ENCODE data around the gene TCP11L1. TPM values are rescaled to one million over a fixed set of nuclear protein-coding genes. Genes with fewer than 3 reads are reported as not detected.

TCP11L1 gene
- total and polyA plus RNA-seq, 2 of the 8 experiments (the other 6 are each of a cell fraction or from before 2014, with no cell fraction given) = 10.9 to 23.1 TPM

GRCh38 chr11:33021937-33022336, 17.4 kb upstream of the TCP11L1 start:
- H3K4me3 ChIP-seq (ENCODE audit: extremely low read depth in 1 of 4, insufficient read depth in 2 of 4, low read depth in 3 of 4, low read length in 4 of 4) = no peak overlapping the region
- no peak overlapping the region for H3K18ac ChIP-seq (ENCODE audit: extremely low read depth, low read length)
- no peaks in the 10 kb centered on the region for H4K20me1 ChIP-seq (replicated peaks in 1 of 2; ENCODE audit: control insufficient read depth in 1 of 2, insufficient read depth in 2 of 2, low read length in 2 of 2)
- H4K5ac ChIP-seq (ENCODE audit: insufficient read length, low read depth, low read length) = no peak overlapping the region
- no peak overlapping the region for H4K8ac ChIP-seq (ENCODE audit: extremely low read depth, insufficient read depth, low read length)
- H3K27ac ChIP-seq (ENCODE audit: low read depth, low read length) = no peak overlapping the region
- H3K79me2 ChIP-seq (ENCODE audit: control insufficient read depth in 1 of 2, insufficient read depth in 2 of 2, low read length in 2 of 2) = no peaks in the 10 kb centered on the region
- H2BK120ac ChIP-seq (replicated peaks; ENCODE audit: low read depth, low read length) = no peak overlapping the region
- H2BK5ac ChIP-seq (ENCODE audit: low read depth, low read length) = no peak overlapping the region
- POLR2A ChIA-PET (ENCODE audit: partially characterized antibody) = no interaction called here
- no peak overlapping the region for H2BK20ac ChIP-seq (ENCODE audit: low read length)
- no peaks in the 10 kb centered on the region for H3K23me2 ChIP-seq (ENCODE audit: low read depth, low read length)
- CTCF ChIA-PET (ENCODE audit: partially characterized antibody) = interaction anchor here (0.9 to 2.0 kb wide), 2 partner anchors 13 to 43 kb away, joined by 3 to 8 read pairs; no protein-coding TSS in a partner anchor
- H3K79me1 ChIP-seq (ENCODE audit: low read depth, low read length) = no peaks in the 10 kb centered on the region
- H3K27me3 ChIP-seq (replicated peaks in 1 of 4; ENCODE audit: control insufficient read depth in 3 of 4, extremely low read depth in 1 of 4, insufficient read depth in 3 of 4, low read length in 3 of 4) = peaks cover 0 to under 1% (median under 1%) of the 10 kb centered on the region in 4 experiments; a peak in 2 of 7 replicates
- DNase-seq (ENCODE audit: low read depth in 1 of 2, low spot score in 2 of 2) (no peak), FAIRE-seq (no peak)
- no peak overlapping the region for H4K91ac ChIP-seq (replicated peaks; ENCODE audit: insufficient read length, low read length)
- no peak overlapping the region for H3K23ac ChIP-seq (ENCODE audit: insufficient read length)
- H2AK5ac ChIP-seq (ENCODE audit: low read depth, low read length) = no peak overlapping the region
- H3K56ac ChIP-seq (replicated peaks; ENCODE audit: insufficient read length, low read depth, low read length) = no peak overlapping the region
- H3K4ac ChIP-seq (replicated peaks; ENCODE audit: insufficient read length, low read depth, low read length) = no peak overlapping the region
- no peak overlapping the region for H2BK12ac ChIP-seq (ENCODE audit: low read depth, low read length)
- no peak overlapping the region for H3K9ac ChIP-seq (replicated peaks in 1 of 4; ENCODE audit: extremely low read depth in 1 of 4, low read depth in 3 of 4, low read length in 3 of 4)
- no peak overlapping the region for H3K14ac ChIP-seq (ENCODE audit: insufficient read length)
- H3K36me3 ChIP-seq (ENCODE audit: control insufficient read depth in 2 of 4, insufficient read depth in 4 of 4, low read length in 3 of 4) = no peaks in the 10 kb centered on the region
- H3K9me3 ChIP-seq (ENCODE audit: insufficient read depth in 2 of 2, low read depth in 1 of 2, low read length in 1 of 2) = no peaks in the 10 kb centered on the region
- H3K4me2 ChIP-seq (ENCODE audit: insufficient read depth in 1 of 2, low read depth in 2 of 2, low read length in 2 of 2) = no peak overlapping the region
- H3K4me1 ChIP-seq (replicated peaks in 1 of 4; ENCODE audit: control insufficient read depth in 3 of 4, insufficient read depth in 4 of 4, low read length in 3 of 4) = peaks cover 0 to 6% (median 2%) of the 10 kb centered on the region in 4 experiments; a peak in 6 of 7 replicates
- H2BK15ac ChIP-seq (ENCODE audit: low read length) = no peak overlapping the region
- no peak overlapping the region for H2AFZ ChIP-seq (ENCODE audit: low read length)
- 95% methylated on average over 1 of the region's 1 CpG; no CpG with 5 or more reads in 1 of the 2 experiments for WGBS, 2 experiments (ENCODE audit: extremely low coverage in 1 of 2, insufficient coverage in 1 of 2, insufficient read length in 1 of 2, insufficient replicate concordance in 2 of 2, low coverage in 1 of 2, low lambda C conversion rate in 2 of 2, missing lambda C conversion rate in 1 of 2)
- TF ChIP-seq CREB1 (IDR thresholded peaks at IDR 0.05) (no peak), SIRT6 (IDR thresholded peaks at IDR 0.05; ENCODE audit: low read length) (no peak), BRCA1 (IDR thresholded peaks at IDR 0.05; ENCODE audit: low read depth, low read length) (no peak), NRF1 (IDR thresholded peaks at IDR 0.05; ENCODE audit: low read depth, low read length) (no peak), SP4 (IDR thresholded peaks at IDR 0.05; ENCODE audit: low read length) (no peak), HDAC6 (IDR thresholded peaks at IDR 0.05; ENCODE audit: low read depth, low read length) (no peak), KDM1A (IDR thresholded peaks at IDR 0.05; ENCODE audit: borderline replicate concordance, low read length) (no peak), CHD2 (IDR thresholded peaks at IDR 0.05; ENCODE audit: low read length) (no peak), KDM4A (IDR thresholded peaks at IDR 0.05; ENCODE audit: low read depth, low read length, severe bottlenecking) (no peak), ATF2 (IDR thresholded peaks at IDR 0.05; ENCODE audit: low read length) (no peak), YY1 (IDR thresholded peaks at IDR 0.05; ENCODE audit: low read depth, low read length) (no peak), GTF2F1 (IDR thresholded peaks at IDR 0.05; ENCODE audit: borderline replicate concordance, low read depth, low read length) (no peak), NANOG (IDR thresholded peaks at IDR 0.05; ENCODE audit: insufficient read depth, low read depth, low read length, poor library complexity, severe bottlenecking) (no peak), TEAD4 (IDR thresholded peaks at IDR 0.05; ENCODE audit: low read depth, low read length) (no peak), JUND (IDR thresholded peaks at IDR 0.05; ENCODE audit: low read length) (no peak)
